ENCODE results near the gene KDM5C. TPM values are rescaled to one million over a fixed set of nuclear protein-coding genes. Genes with fewer than 3 reads are reported as not detected.

KDM5C gene
- total RNA-seq, 2 experiments from 2014 or later, result 67.4 to 68.2 TPM

- Mint-ChIP-seq H3K36me3 (ENCODE audit: low read depth) (no peaks in the 10 kb centered on the region), H3K4me3 (no peak overlapping the region), H3K9me3 (no peaks in the 10 kb centered on the region), H3K4me1 (ENCODE audit: low read depth) (no peaks in the 10 kb centered on the region), H3K27ac (no peak overlapping the region), H3K27me3 (ENCODE audit: low read depth) (no peaks in the 10 kb centered on the region)
- DNase-seq, result no peak
- intact Hi-C loops (cut with micrococcal nuclease), result no loop called here
- CTCF ChIA-PET, result interaction anchor here (0.6 to 1.6 kb wide), 3 partner anchors 14 to 38 kb away, joined by 3 to 6 read pairs (median 3); no protein-coding TSS in a partner anchor
Measured at GRCh38 chrX:53244610-53245009, 19.6 kb upstream of the KDM5C start.

- no peaks in the 10 kb centered on the region for H3K9me3 Mint-ChIP-seq
- no peaks in the 10 kb centered on the region for H3K36me3 Mint-ChIP-seq (ENCODE audit: low read depth)
- no peak for DNase-seq
- H3K4me1 Mint-ChIP-seq (ENCODE audit: low read depth), result peaks cover 4% of the 10 kb centered on the region
- H3K27ac Mint-ChIP-seq, result no peak overlapping the region
- intact Hi-C loops (cut with micrococcal nuclease), result no loop called here
- H3K4me3 Mint-ChIP-seq, result no peak overlapping the region
- CTCF ChIA-PET, result no interaction called here
- no peaks in the 10 kb centered on the region for H3K27me3 Mint-ChIP-seq (ENCODE audit: low read depth)
Measured at GRCh38 chrX:53242310-53242709, 17.3 kb upstream of the KDM5C start.

- Mint-ChIP-seq H3K27ac (no peak overlapping the region), H3K9me3 (no peaks in the 10 kb centered on the region), H3K36me3 (ENCODE audit: low read depth) (no peaks in the 10 kb centered on the region)
Measured at GRCh38 chrX:53241558-53241957, 16.6 kb upstream of the KDM5C start.

GRCh38 chrX:53239474-53239873, 14.5 kb upstream of the KDM5C start:
- CTCF ChIA-PET, result interaction anchor here (0.6 to 1.0 kb wide), 4 partner anchors 8 to 147 kb away, joined by 3 to 4 read pairs (median 3); no protein-coding TSS in a partner anchor
- Mint-ChIP-seq H3K4me1 (ENCODE audit: low read depth) (peaks cover 4% of the 10 kb centered on the region), H3K4me3 (no peak overlapping the region), H3K27ac (no peak overlapping the region), H3K36me3 (ENCODE audit: low read depth) (no peaks in the 10 kb centered on the region), H3K9me3 (no peaks in the 10 kb centered on the region), H3K27me3 (ENCODE audit: low read depth) (no peaks in the 10 kb centered on the region)
- DNase-seq, result peak; percentile 52
- intact Hi-C loops (cut with micrococcal nuclease), result no loop called here

More at GRCh38 chrX:53241558-53241957, 16.6 kb upstream of the KDM5C start:
- Mint-ChIP-seq H3K4me1 (ENCODE audit: low read depth) (peaks cover 4% of the 10 kb centered on the region), H3K4me3 (no peak overlapping the region), H3K27me3 (ENCODE audit: low read depth) (no peaks in the 10 kb centered on the region)
- CTCF ChIA-PET, result interaction anchor here (0.5 kb wide), 1 partner anchor 121 kb away, joined by 4 read pairs; no protein-coding TSS in a partner anchor
- no peak for DNase-seq
- intact Hi-C loops (cut with micrococcal nuclease), result no loop called here

- Mint-ChIP-seq H3K4me3 (no peak overlapping the region), H3K27ac (no peak overlapping the region), H3K9me3 (no peaks in the 10 kb centered on the region), H3K36me3 (ENCODE audit: low read depth) (no peaks in the 10 kb centered on the region), H3K27me3 (ENCODE audit: low read depth) (no peaks in the 10 kb centered on the region), H3K4me1 (ENCODE audit: low read depth) (peaks cover 4% of the 10 kb centered on the region)
- no peak for DNase-seq
- intact Hi-C loops (cut with micrococcal nuclease), result no loop called here
- CTCF ChIA-PET, result interaction anchor here (0.6 kb wide), 1 partner anchor 22 kb away, joined by 5 read pairs; no protein-coding TSS in a partner anchor
Measured at GRCh38 chrX:53237056-53237455, 12.0 kb upstream of the KDM5C start.

- H3K27me3 Mint-ChIP-seq (ENCODE audit: low read depth), result no peaks in the 10 kb centered on the region
- CTCF ChIA-PET, result no interaction called here
- H3K4me3 Mint-ChIP-seq, result no peak overlapping the region
- no peak overlapping the region for H3K27ac Mint-ChIP-seq
- intact Hi-C loops (cut with micrococcal nuclease), result no loop called here
- H3K4me1 Mint-ChIP-seq (ENCODE audit: low read depth), result peaks cover 4% of the 10 kb centered on the region
- no peaks in the 10 kb centered on the region for H3K9me3 Mint-ChIP-seq
- no peak for DNase-seq
- H3K36me3 Mint-ChIP-seq (ENCODE audit: low read depth), result no peaks in the 10 kb centered on the region
Measured at GRCh38 chrX:53236025-53236679, 11.1 kb upstream of the KDM5C start.

GRCh38 chrX:53235566-53235965, 10.6 kb upstream of the KDM5C start:
- DNase-seq, result no peak
- H3K27me3 Mint-ChIP-seq (ENCODE audit: low read depth), result no peaks in the 10 kb centered on the region

GRCh38 chrX:53234484-53234883, 9.5 kb upstream of the KDM5C start:
- Mint-ChIP-seq H3K27me3 (ENCODE audit: low read depth) (no peaks in the 10 kb centered on the region), H3K36me3 (ENCODE audit: low read depth) (no peaks in the 10 kb centered on the region), H3K4me3 (no peak overlapping the region), H3K4me1 (ENCODE audit: low read depth) (peaks cover 4% of the 10 kb centered on the region), H3K9me3 (no peaks in the 10 kb centered on the region), H3K27ac (no peak overlapping the region)
- DNase-seq, result no peak
- intact Hi-C loops (cut with micrococcal nuclease), result no loop called here
- CTCF ChIA-PET, result no interaction called here

More at GRCh38 chrX:53235566-53235965, 10.6 kb upstream of the KDM5C start:
- H3K36me3 Mint-ChIP-seq (ENCODE audit: low read depth), result no peaks in the 10 kb centered on the region
- no peaks in the 10 kb centered on the region for H3K9me3 Mint-ChIP-seq
- intact Hi-C loops (cut with micrococcal nuclease), result no loop called here
- H3K4me1 Mint-ChIP-seq (ENCODE audit: low read depth), result peaks cover 4% of the 10 kb centered on the region
- no peak overlapping the region for H3K27ac Mint-ChIP-seq
- CTCF ChIA-PET, result interaction anchor here (0.6 to 0.8 kb wide), 2 partner anchors 49 to 50 kb away, joined by 3 read pairs; no protein-coding TSS in a partner anchor
- no peak overlapping the region for H3K4me3 Mint-ChIP-seq

- Mint-ChIP-seq H3K9me3 (no peaks in the 10 kb centered on the region), H3K4me3 (no peak overlapping the region), H3K27me3 (ENCODE audit: low read depth) (no peaks in the 10 kb centered on the region), H3K27ac (no peak overlapping the region), H3K4me1 (ENCODE audit: low read depth) (no peaks in the 10 kb centered on the region), H3K36me3 (ENCODE audit: low read depth) (no peaks in the 10 kb centered on the region)
- CTCF ChIA-PET, result no interaction called here
- no peak for DNase-seq
- intact Hi-C loops (cut with micrococcal nuclease), result no loop called here
Measured at GRCh38 chrX:53233536-53233935, 8.5 kb upstream of the KDM5C start.

- no peaks in the 10 kb centered on the region for H3K4me1 Mint-ChIP-seq (ENCODE audit: low read depth)
- H3K27me3 Mint-ChIP-seq (ENCODE audit: low read depth), result no peaks in the 10 kb centered on the region
- no peak overlapping the region for H3K4me3 Mint-ChIP-seq
- no peak for DNase-seq
- intact Hi-C loops (cut with micrococcal nuclease), result no loop called here
- no peaks in the 10 kb centered on the region for H3K9me3 Mint-ChIP-seq
- CTCF ChIA-PET, result no interaction called here
- H3K36me3 Mint-ChIP-seq (ENCODE audit: low read depth), result no peaks in the 10 kb centered on the region
- H3K27ac Mint-ChIP-seq, result no peak overlapping the region
Measured at GRCh38 chrX:53230116-53230515, 5.1 kb upstream of the KDM5C start.

- Mint-ChIP-seq H3K36me3 (ENCODE audit: low read depth) (peaks cover 7% of the 10 kb centered on the region), H3K27me3 (ENCODE audit: low read depth) (no peaks in the 10 kb centered on the region), H3K4me1 (ENCODE audit: low read depth) (peaks cover 15% of the 10 kb centered on the region), H3K4me3 (no peak overlapping the region), H3K27ac (no peak overlapping the region), H3K9me3 (no peaks in the 10 kb centered on the region)
- no peak for DNase-seq
- intact Hi-C loops (cut with micrococcal nuclease), result loop anchor here (10.0 kb wide), 1 partner anchor 818 kb away; the partner anchor contains the start of gene PHF8
- CTCF ChIA-PET, result no interaction called here
Measured at GRCh38 chrX:53227224-53227765, 2.3 kb upstream of the KDM5C start.

- H3K27me3 Mint-ChIP-seq (ENCODE audit: low read depth), result no peaks in the 10 kb centered on the region
- H3K4me3 Mint-ChIP-seq, result peak overlapping the region; percentile 91
- H3K4me1 Mint-ChIP-seq (ENCODE audit: low read depth), result peaks cover 34% of the 10 kb centered on the region
- no peaks in the 10 kb centered on the region for H3K9me3 Mint-ChIP-seq
- intact Hi-C loops (cut with micrococcal nuclease), result loop anchor here (2.0 to 10.0 kb wide), 4 partner anchors 35 to 821 kb away; partner anchors contain the start of genes PHF8, RIBC1 and SMC1A
- CTCF ChIA-PET, result interaction anchor here (1.4 kb wide), 1 partner anchor 89 kb away, joined by 4 read pairs; no protein-coding TSS in a partner anchor
- peak; percentile 6 for DNase-seq
- H3K36me3 Mint-ChIP-seq (ENCODE audit: low read depth), result peaks cover 7% of the 10 kb centered on the region
- peak overlapping the region; percentile 95 for H3K27ac Mint-ChIP-seq
Measured at GRCh38 chrX:53223955-53224859, 800 bp downstream of the KDM5C start.
